ENCODE data around the gene REXO4.

DNA sequence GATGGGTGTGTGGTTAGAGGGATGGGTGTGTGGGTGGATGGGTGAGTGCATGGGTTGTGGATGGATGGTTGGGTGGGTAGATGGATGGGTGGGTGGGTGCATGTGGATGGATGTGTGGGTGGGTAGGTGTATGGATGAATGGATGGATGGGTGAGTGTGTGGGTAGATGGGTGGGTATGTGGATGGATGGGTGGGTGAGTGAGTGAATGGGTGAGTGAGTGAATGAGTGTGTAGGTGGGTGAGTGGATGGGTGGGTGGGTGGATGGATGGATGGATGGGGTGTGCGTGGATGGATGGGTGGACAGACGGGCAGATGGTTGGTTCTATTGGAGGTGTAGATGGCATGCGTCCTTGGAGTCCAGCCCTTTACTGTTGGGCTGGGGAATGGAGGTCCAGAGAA is 24.4 kb downstream of the REXO4 start:
- TF ChIP-seq POLR2A (IDR thresholded peaks at IDR 0.05), result no peak
- TF ChIP-seq, protein P1, sequence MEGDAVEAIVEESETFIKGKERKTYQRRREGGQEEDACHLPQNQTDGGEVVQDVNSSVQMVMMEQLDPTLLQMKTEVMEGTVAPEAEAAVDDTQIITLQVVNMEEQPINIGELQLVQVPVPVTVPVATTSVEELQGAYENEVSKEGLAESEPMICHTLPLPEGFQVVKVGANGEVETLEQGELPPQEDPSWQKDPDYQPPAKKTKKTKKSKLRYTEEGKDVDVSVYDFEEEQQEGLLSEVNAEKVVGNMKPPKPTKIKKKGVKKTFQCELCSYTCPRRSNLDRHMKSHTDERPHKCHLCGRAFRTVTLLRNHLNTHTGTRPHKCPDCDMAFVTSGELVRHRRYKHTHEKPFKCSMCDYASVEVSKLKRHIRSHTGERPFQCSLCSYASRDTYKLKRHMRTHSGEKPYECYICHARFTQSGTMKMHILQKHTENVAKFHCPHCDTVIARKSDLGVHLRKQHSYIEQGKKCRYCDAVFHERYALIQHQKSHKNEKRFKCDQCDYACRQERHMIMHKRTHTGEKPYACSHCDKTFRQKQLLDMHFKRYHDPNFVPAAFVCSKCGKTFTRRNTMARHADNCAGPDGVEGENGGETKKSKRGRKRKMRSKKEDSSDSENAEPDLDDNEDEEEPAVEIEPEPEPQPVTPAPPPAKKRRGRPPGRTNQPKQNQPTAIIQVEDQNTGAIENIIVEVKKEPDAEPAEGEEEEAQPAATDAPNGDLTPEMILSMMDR (IDR thresholded peaks at IDR 0.05), result no peak
